HepG2 (cell line): ENCODE results near the gene WASHC4. TPM values are rescaled to one million over a fixed set of nuclear protein-coding genes. Genes with fewer than 3 reads are reported as not detected.

Experiments used
- NONO ChIP-seq, 2 experiments: fragments of 450-650 bp in 1 of 2; sonication (generic) in 1 of 2; formaldehyde crosslinking in 1 of 2; IDR thresholded peaks in 1 of 2; conservative IDR thresholded peaks in 1 of 2; 2 replicates each; pipeline versions ENCODE4 v1.6.1 to v1.8.0; 2017 to 2022; ENCODE audit warnings: mild to moderate bottlenecking in 1 of 2, missing genetic modification reagents in 1 of 2, moderate library complexity in 1 of 2
- SNRNP70 ChIP-seq: fragments of 200-400 bp; formaldehyde crosslinking; IDR thresholded peaks from 2 replicates; pipeline ENCODE4 v1.6.1; 2017; ENCODE audit warnings: mild to moderate bottlenecking, low read depth, low read length, moderate library complexity
- SOX6 ChIP-seq, 2 experiments: fragments of 450-650 bp in 1 of 2; sonication (generic) in 1 of 2; formaldehyde crosslinking in 1 of 2; IDR thresholded peaks; 2 replicates each; pipeline versions ENCODE4 v1.4.0 to v1.6.1; 2017 to 2020; ENCODE audit warnings: antibody characterized with exemption in 1 of 2, mild to moderate bottlenecking in 1 of 2, missing genetic modification reagents in 1 of 2
- TMF1 ChIP-seq: sonication (generic); formaldehyde crosslinking; IDR thresholded peaks from 2 replicates; pipeline ENCODE4 v1.8.1; 2022; ENCODE audit warnings: low read depth, missing genetic modification reagents
- ZBED4 ChIP-seq: sonication (generic); formaldehyde crosslinking; IDR thresholded peaks from 2 replicates; pipeline ENCODE4 v1.4.0; 2020; ENCODE audit warnings: missing genetic modification reagents, borderline replicate concordance
- ZBTB10 ChIP-seq: sonication (generic); formaldehyde crosslinking; IDR thresholded peaks from 2 replicates; pipeline ENCODE4 v1.4.0; 2020; ENCODE audit warnings: missing genetic modification reagents, borderline replicate concordance
- ZNF33B ChIP-seq: sonication (generic); formaldehyde crosslinking; IDR thresholded peaks from 2 replicates; pipeline ENCODE4 v1.5.1; 2020; ENCODE audit warnings: mild to moderate bottlenecking, missing genetic modification reagents
- ZNF44 ChIP-seq: sonication (generic); formaldehyde crosslinking; IDR thresholded peaks from 2 replicates; pipeline ENCODE4 v1.5.1; 2020; ENCODE audit warnings: mild to moderate bottlenecking, missing genetic modification reagents
- ZNF780A ChIP-seq: sonication (generic); formaldehyde crosslinking; IDR thresholded peaks from 2 replicates; pipeline ENCODE4 v1.8.0; 2022; ENCODE audit warnings: mild to moderate bottlenecking, missing genetic modification reagents, moderate library complexity
- polyA plus RNA-seq, 8 experiments: library from polyadenylated mRNA; depleted of rRNA in 3 of 8; stranded (reverse) in 7 of 8; unstranded in 1 of 8; fragments of >200 nt; fragmentation: Illumina TruSeq in 4 of 8; extraction: Trizol in 4 of 8; gene quantifications; 2 replicates each; pipeline versions ENCODE4 v1.2.1 to v1.2.3, GENCODE V29; 2011 to 2016; ENCODE audit warnings: low read depth in 4 of 8, missing spikeins in 1 of 8, mixed read lengths in 1 of 8; ENCODE audit not compliant: insufficient read depth in 1 of 8
- total RNA-seq, 5 experiments: library from RNA; depleted of rRNA; stranded (reverse); fragments of >200 nt; fragmentation: Illumina TruSeq; extraction: Trizol; gene quantifications; 2 replicates each; pipeline ENCODE4 v1.2.3, GENCODE V29; 2016; ENCODE audit warnings: low read depth in 1 of 5

WASHC4 gene
- total and polyA plus RNA-seq, 2 of the 13 experiments (the other 11 are each of a cell fraction or from before 2014, with no cell fraction given), result 21.0 to 36.3 TPM

GRCh38 chr12:105078712-105079570, 28.6 kb upstream of the WASHC4 start (continued):
- TF ChIP-seq TMF1, result no peak
- no peak for TF ChIP-seq NONO (IDR thresholded peaks at IDR 0.05)
- TF ChIP-seq NONO (CRISPR knock-in tag; conservative IDR thresholded peaks at IDR 0.05), result no peak
- no peak for TF ChIP-seq ZNF33B (CRISPR knock-in tag)
- TF ChIP-seq SOX6 (IDR thresholded peaks at IDR 0.05), result no peak
- no peak for TF ChIP-seq SOX6 (CRISPR knock-in tag; IDR thresholded peaks at IDR 0.05)
- no peak for TF ChIP-seq ZNF44
- no peak for TF ChIP-seq SNRNP70
- no peak for TF ChIP-seq ZBTB10 (CRISPR knock-in tag)
- TF ChIP-seq ZBED4 (CRISPR knock-in tag), result no peak
- TF ChIP-seq ZNF780A (CRISPR knock-in tag), result no peak
- TF ChIP-seq, all 625 proteins: peak for 0
